CD4-positive, alpha-beta T cell treated with Interleukin-15 for 1 hour (primary cell): ENCODE data around the gene AGPAT3.
"Not testable (repeated sequence)": the region's sequence is repeated elsewhere in the genome, so short reads cannot be mapped to it uniquely, and the experiment has no call there.

Experiments used
- DNase-seq: peaks from one replicate; pipeline ENCODE4 v3.0.0-alpha.2; 2020

The AGPAT3 gene

GRCh38 chr21:43864962-43865539, at the start of gene AGPAT3:
Gene AGPAT3 (plus strand): TSS chr21:43865223. CDS start chr21:43959682, 94,459 bp downstream.
- DNase-seq: peak; percentile 24

- DNase-seq: no peak
These were observed 49.0 kb upstream of the AGPAT3 start for GRCh38 chr21:43815991-43816390.

- DNase-seq: no peak
These were observed 48.4 kb upstream of the AGPAT3 start for GRCh38 chr21:43816611-43817071.

- DNase-seq: no peak
These were observed 47.6 kb upstream of the AGPAT3 start for GRCh38 chr21:43817157-43818086.

GRCh38 chr21:43818685-43819084, 46.3 kb upstream of the AGPAT3 start:
- no peak for DNase-seq

- no peak for DNase-seq
These were observed 45.3 kb upstream of the AGPAT3 start for GRCh38 chr21:43819511-43820405.

GRCh38 chr21:43820466-43820865, 44.6 kb upstream of the AGPAT3 start:
- DNase-seq: peak; percentile 16

- not testable (repeated sequence) for DNase-seq
These were observed 42.9 kb upstream of the AGPAT3 start for GRCh38 chr21:43822166-43822565.

GRCh38 chr21:43822741-43823140, 42.3 kb upstream of the AGPAT3 start:
- DNase-seq: not testable (repeated sequence)

- peak; percentile 16 for DNase-seq
These were observed 40.4 kb upstream of the AGPAT3 start for GRCh38 chr21:43824333-43825241.

GRCh38 chr21:43825242-43825935, 39.6 kb upstream of the AGPAT3 start:
- no peak for DNase-seq

GRCh38 chr21:43825936-43826622, 38.9 kb upstream of the AGPAT3 start:
- peak; percentile 11 for DNase-seq

- DNase-seq: no peak
These were observed 38.4 kb upstream of the AGPAT3 start for GRCh38 chr21:43826623-43826974.

GRCh38 chr21:43827015-43827611, 37.9 kb upstream of the AGPAT3 start:
- peak; percentile 2 for DNase-seq

GRCh38 chr21:43829161-43829560, 35.9 kb upstream of the AGPAT3 start:
- DNase-seq: no peak

- DNase-seq: no peak
These were observed 35.4 kb upstream of the AGPAT3 start for GRCh38 chr21:43829575-43830119.

- DNase-seq: no peak
These were observed 32.9 kb upstream of the AGPAT3 start for GRCh38 chr21:43832158-43832550.

- DNase-seq: no peak
These were observed 32.4 kb upstream of the AGPAT3 start for GRCh38 chr21:43832648-43833047.

- DNase-seq: no peak
These were observed 30.7 kb upstream of the AGPAT3 start for GRCh38 chr21:43834146-43834905.
